Neural cell (in vitro differentiated cells): ENCODE data around the gene ALOX12B. TPM values are rescaled to one million over a fixed set of nuclear protein-coding genes. Genes with fewer than 3 reads are reported as not detected.

Experiments
- H2AFZ ChIP-seq: fragments of 200-600, 300-800 bp; sonication (generic), shearing (Covaris generic); 2 replicates; pipeline ENCODE4 v1.6.0; 2014; ENCODE audit warnings: low read depth, mild to moderate bottlenecking, antibody characterized with exemption, low read length, moderate library complexity
- H3F3A ChIP-seq: fragments of 200-600 bp; shearing (Covaris generic); 2 replicates; pipeline ENCODE4 v1.6.1; 2016; ENCODE audit warnings: mild to moderate bottlenecking, moderate library complexity, mixed read lengths, antibody characterized with exemption, low read length; ENCODE audit not compliant: insufficient read depth, poor library complexity, severe bottlenecking
- H3K27ac ChIP-seq: fragments of 200-600, 300-800 bp; sonication (generic), shearing (Covaris generic); 2 replicates; pipeline ENCODE4 v1.5.1; 2014; ENCODE audit warnings: mild to moderate bottlenecking, low read length, moderate library complexity
- H3K27me3 ChIP-seq: fragments of 300-800, 200-600 bp; sonication (generic), shearing (Covaris generic); 2 replicates; pipeline ENCODE4 v1.6.0; 2014; ENCODE audit warnings: mild to moderate bottlenecking, low read depth, low read length, moderate library complexity; ENCODE audit not compliant: insufficient read depth
- H3K36me3 ChIP-seq: fragments of 300-800, 200-600 bp; sonication (generic), shearing (Covaris generic); 2 replicates; pipeline ENCODE4 v1.5.1; 2014; ENCODE audit warnings: mild to moderate bottlenecking, antibody characterized with exemption, low read length, moderate library complexity; ENCODE audit not compliant: insufficient read depth
- H3K4me2 ChIP-seq: fragments of 300-800, 200-600 bp; sonication (generic), shearing (Covaris generic); 2 replicates; pipeline ENCODE4 v1.6.0; 2014; ENCODE audit warnings: mild to moderate bottlenecking, low read length
- H3K4me3 ChIP-seq: fragments of 300-800, 200-600 bp; sonication (generic), shearing (Covaris generic); 2 replicates; pipeline ENCODE4 v1.5.1; 2014; ENCODE audit warnings: mild to moderate bottlenecking, low read length, moderate library complexity
- H3K79me2 ChIP-seq: fragments of 200-600 bp; shearing (Covaris generic); replicated peaks from 2 replicates; pipeline ENCODE4 v1.6.0; 2014; ENCODE audit warnings: mild to moderate bottlenecking, low read length, moderate library complexity; ENCODE audit not compliant: insufficient read depth
- H3K9ac ChIP-seq: fragments of 300-800, 200-600 bp; sonication (generic), shearing (Covaris generic); 2 replicates; pipeline ENCODE4 v1.6.1; 2016; ENCODE audit warnings: mild to moderate bottlenecking, low read length, mixed read lengths
- H3K9me2 ChIP-seq: fragments of 200-600 bp; shearing (Covaris generic); 2 replicates; pipeline ENCODE4 v1.6.1; 2016; ENCODE audit warnings: mild to moderate bottlenecking, low read length, mixed read lengths; ENCODE audit not compliant: insufficient read depth
- H3K9me3 ChIP-seq: fragments of 200-600, 300-800 bp; sonication (generic), shearing (Covaris generic); 2 replicates; pipeline ENCODE4 v1.6.1; 2016; ENCODE audit warnings: mild to moderate bottlenecking, mixed run types, low read length, moderate library complexity, mixed read lengths
- H4K20me1 ChIP-seq: fragments of 200-600 bp; shearing (Covaris generic); 2 replicates; pipeline ENCODE4 v1.6.1; 2016; ENCODE audit warnings: mild to moderate bottlenecking, mixed run types; ENCODE audit not compliant: insufficient read depth
- EP300 ChIP-seq: fragments of 450-650 bp; conservative IDR thresholded peaks from 2 replicates; pipeline ENCODE4 v1.6.1; 2014; ENCODE audit warnings: antibody characterized with exemption, mild to moderate bottlenecking, moderate library complexity; ENCODE audit not compliant: poor library complexity, severe bottlenecking
- EZH2 ChIP-seq: fragments of 200-600, 300-800 bp; shearing (Covaris generic), sonication (generic); IDR thresholded peaks from 2 replicates; pipeline ENCODE4 v1.6.1; 2014; ENCODE audit warnings: antibody characterized with exemption, low read length, borderline replicate concordance, mild to moderate bottlenecking; ENCODE audit not compliant: insufficient read depth, poor library complexity, severe bottlenecking
- MXI1 ChIP-seq: fragments of 450-650 bp; conservative IDR thresholded peaks from 2 replicates; pipeline ENCODE4 v1.6.1; 2014; ENCODE audit warnings: antibody characterized with exemption, mild to moderate bottlenecking; ENCODE audit not compliant: poor library complexity, severe bottlenecking
- POLR2AphosphoS5 ChIP-seq: IDR thresholded peaks from 2 replicates; pipeline ENCODE4 v1.6.1; 2012
- RAD21 ChIP-seq: fragments of 450-650 bp; conservative IDR thresholded peaks from 2 replicates; pipeline ENCODE4 v1.6.1; 2014; ENCODE audit warnings: antibody characterized with exemption, mild to moderate bottlenecking, moderate library complexity
- SMC3 ChIP-seq: fragments of 450-650 bp; conservative IDR thresholded peaks from 2 replicates; pipeline ENCODE4 v1.6.1; 2014; ENCODE audit warnings: antibody characterized with exemption, mild to moderate bottlenecking, moderate library complexity; ENCODE audit not compliant: poor library complexity
- TAF1 ChIP-seq: IDR thresholded peaks from 2 replicates; pipeline ENCODE4 v1.6.1; 2012; ENCODE audit warnings: low read depth
- polyA plus RNA-seq: library from polyadenylated mRNA; depleted of rRNA; stranded (reverse); fragments of >200 nt; gene quantifications from 2 replicates; pipeline ENCODE4 v1.2.3, GENCODE V29; 2014
- TF ChIP-seq, protein P1 (sequence below): IDR thresholded peaks from 2 replicates; pipeline ENCODE4 v1.6.1; 2012; ENCODE audit warnings: borderline replicate concordance
- TF ChIP-seq, protein P2 (sequence below): fragments of 450-650 bp; IDR thresholded peaks from 2 replicates; pipeline ENCODE4 v1.5.1; 2014; ENCODE audit warnings: antibody characterized with exemption, mild to moderate bottlenecking, moderate library complexity; ENCODE audit not compliant: poor library complexity, severe bottlenecking

The ALOX12B gene
- polyA plus RNA-seq, 1 donor from 2014 or later = 0.31 TPM

DNA sequence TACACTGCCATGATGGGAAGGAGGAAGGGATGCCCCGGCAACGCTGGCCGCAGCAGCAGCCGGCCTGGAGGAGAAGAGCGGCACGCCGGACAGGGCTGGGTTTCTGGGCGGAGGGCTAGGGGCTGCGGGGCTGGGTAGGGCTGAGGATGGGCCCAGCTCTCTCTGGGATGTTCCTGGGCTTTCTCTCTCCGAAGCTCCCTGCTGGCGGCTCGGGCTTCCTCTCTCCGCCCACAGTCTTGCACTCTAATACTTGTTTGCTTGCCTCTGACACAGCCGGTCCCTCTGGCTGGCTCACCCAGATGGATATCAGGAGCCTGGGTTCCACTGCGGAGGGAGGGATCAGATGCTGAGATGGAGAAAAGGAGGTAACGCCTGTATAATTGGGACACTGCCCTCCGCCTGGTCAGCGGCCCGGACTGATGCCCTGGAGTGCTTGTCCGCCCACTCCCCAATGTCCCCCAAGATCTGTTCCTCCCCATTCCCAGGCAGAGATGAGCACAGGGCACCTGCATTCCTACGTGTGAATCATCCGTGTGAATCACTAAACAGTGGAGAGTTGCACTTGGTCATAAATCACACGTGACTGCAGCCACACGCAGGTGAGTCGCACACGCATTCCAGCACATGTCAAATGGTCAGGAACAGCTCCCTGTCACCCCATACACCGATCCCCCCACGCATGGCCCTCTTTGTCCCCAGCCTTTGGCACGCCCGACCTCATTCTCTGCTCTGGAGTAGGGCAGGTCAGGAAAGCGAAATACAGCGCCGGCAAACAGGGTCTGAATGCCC lies 30.7 kb upstream of the ALOX12B start, which contains the start of gene ALOXE3:
ALOXE3 (minus strand) TSS at position 535 of the 789 bp plus-strand sequence; CDS start at position 11, 524 bp downstream.
- peak within 1 kb of the TSS; percentile 79 for H3K27ac ChIP-seq
- no peaks in the 10 kb centered on the region for H3K9me2 ChIP-seq
- peaks cover 58% of the 10 kb centered on the region for H3K27me3 ChIP-seq
- peak within 1 kb of the TSS; percentile 80 for H3K9ac ChIP-seq
- H3K4me2 ChIP-seq = peak within 1 kb of the TSS; percentile 91
- peaks cover 12% of the 10 kb centered on the region for H3F3A ChIP-seq
- TF ChIP-seq, protein P1, sequence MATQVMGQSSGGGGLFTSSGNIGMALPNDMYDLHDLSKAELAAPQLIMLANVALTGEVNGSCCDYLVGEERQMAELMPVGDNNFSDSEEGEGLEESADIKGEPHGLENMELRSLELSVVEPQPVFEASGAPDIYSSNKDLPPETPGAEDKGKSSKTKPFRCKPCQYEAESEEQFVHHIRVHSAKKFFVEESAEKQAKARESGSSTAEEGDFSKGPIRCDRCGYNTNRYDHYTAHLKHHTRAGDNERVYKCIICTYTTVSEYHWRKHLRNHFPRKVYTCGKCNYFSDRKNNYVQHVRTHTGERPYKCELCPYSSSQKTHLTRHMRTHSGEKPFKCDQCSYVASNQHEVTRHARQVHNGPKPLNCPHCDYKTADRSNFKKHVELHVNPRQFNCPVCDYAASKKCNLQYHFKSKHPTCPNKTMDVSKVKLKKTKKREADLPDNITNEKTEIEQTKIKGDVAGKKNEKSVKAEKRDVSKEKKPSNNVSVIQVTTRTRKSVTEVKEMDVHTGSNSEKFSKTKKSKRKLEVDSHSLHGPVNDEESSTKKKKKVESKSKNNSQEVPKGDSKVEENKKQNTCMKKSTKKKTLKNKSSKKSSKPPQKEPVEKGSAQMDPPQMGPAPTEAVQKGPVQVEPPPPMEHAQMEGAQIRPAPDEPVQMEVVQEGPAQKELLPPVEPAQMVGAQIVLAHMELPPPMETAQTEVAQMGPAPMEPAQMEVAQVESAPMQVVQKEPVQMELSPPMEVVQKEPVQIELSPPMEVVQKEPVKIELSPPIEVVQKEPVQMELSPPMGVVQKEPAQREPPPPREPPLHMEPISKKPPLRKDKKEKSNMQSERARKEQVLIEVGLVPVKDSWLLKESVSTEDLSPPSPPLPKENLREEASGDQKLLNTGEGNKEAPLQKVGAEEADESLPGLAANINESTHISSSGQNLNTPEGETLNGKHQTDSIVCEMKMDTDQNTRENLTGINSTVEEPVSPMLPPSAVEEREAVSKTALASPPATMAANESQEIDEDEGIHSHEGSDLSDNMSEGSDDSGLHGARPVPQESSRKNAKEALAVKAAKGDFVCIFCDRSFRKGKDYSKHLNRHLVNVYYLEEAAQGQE = no peak
- TF ChIP-seq RAD21 = no peak
- TF ChIP-seq EP300 = no peak
- TF ChIP-seq MXI1 = peak; percentile 75
- H3K36me3 ChIP-seq = no peaks in the 10 kb centered on the region
- H3K4me3 ChIP-seq = peak within 1 kb of the TSS; percentile 88
- H3K9me3 ChIP-seq = no peaks in the 10 kb centered on the region
- peak within 1 kb of the TSS; percentile 90 for H2AFZ ChIP-seq
- H4K20me1 ChIP-seq = peaks cover 6% of the 10 kb centered on the region
- H3K79me2 ChIP-seq = no peaks in the 10 kb centered on the region

DNA sequence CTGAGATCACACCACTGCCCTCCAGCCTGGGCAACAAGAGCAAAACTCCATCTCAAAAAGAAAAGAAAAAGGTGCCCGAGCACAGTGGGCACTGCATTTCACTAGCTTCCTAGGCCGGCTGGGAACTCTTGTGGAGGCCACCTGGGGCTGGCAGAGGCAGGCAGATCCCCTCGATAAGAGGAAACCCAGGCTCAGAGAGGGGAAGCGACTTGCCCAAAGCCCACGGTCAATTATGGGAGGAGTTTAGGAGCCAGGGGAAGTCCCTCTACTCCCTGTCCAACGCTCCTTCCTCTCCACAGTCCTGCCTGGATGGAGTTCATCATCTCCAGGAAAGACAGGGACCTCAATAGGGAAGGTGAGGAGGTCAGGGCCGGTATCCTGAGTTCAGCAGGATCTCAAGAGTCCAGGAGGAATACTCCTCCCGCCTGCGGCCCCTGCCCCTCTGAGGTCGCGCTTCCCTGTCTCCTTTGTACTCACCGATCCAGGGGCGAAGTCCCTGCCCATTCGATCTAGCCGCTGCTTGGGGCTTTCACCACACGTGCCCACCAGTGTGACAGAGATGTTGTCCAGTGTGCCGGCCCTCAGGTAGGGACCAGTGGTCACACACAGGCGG lies 30.0 kb upstream of the ALOX12B start:
- Histone ChIP-seq H3F3A (peaks cover 12% of the 10 kb centered on the region), H3K9me2 (no peaks in the 10 kb centered on the region), H3K36me3 (no peaks in the 10 kb centered on the region), H3K9ac (peak overlapping the region; percentile 80), H4K20me1 (peaks cover 6% of the 10 kb centered on the region), H3K4me2 (peak overlapping the region; percentile 91), H3K79me2 (no peaks in the 10 kb centered on the region), H3K27me3 (peaks cover 58% of the 10 kb centered on the region), H3K4me3 (peak overlapping the region; percentile 88), H3K27ac (peak overlapping the region; percentile 79), H3K9me3 (no peaks in the 10 kb centered on the region), H2AFZ (peak overlapping the region; percentile 45)
- TF ChIP-seq RAD21 = no peak
- TF ChIP-seq MXI1 = no peak
- no peak for TF ChIP-seq TAF1

DNA sequence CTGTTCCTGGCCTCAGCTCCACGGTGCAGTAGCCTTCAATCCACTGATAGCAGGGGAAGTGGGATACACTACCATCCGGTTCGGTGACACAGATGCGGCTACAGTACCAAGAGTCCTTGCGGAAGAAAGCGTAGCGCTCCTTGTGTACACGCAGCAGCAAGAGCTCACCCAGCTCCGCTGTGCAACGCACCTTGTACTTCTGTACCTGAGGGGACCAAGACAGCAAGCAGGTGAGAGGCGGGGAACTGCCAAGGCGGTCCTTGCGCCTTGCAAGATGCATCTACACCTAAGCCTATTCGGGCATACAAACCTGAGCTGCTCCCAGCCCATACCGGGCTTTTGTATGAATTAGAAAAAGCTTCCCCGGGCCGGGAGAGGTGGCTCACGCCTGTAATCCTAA lies 29.3 kb upstream of the ALOX12B start:
- Histone ChIP-seq H3K27me3 (peaks cover 57% of the 10 kb centered on the region), H3K9ac (no peak overlapping the region), H3K9me2 (no peaks in the 10 kb centered on the region), H3K9me3 (no peaks in the 10 kb centered on the region), H3K27ac (no peak overlapping the region), H3K79me2 (no peaks in the 10 kb centered on the region), H3K36me3 (no peaks in the 10 kb centered on the region), H2AFZ (no peak overlapping the region), H3F3A (peaks cover 12% of the 10 kb centered on the region), H3K4me3 (no peak overlapping the region), H4K20me1 (peaks cover 6% of the 10 kb centered on the region), H3K4me2 (no peak overlapping the region)
- TF ChIP-seq TAF1 (no peak), RAD21 (no peak), EZH2 (no peak), POLR2AphosphoS5 (no peak), SMC3 (no peak), EP300 (no peak), MXI1 (no peak)
- TF ChIP-seq, protein P1 = no peak
- TF ChIP-seq, protein P2, sequence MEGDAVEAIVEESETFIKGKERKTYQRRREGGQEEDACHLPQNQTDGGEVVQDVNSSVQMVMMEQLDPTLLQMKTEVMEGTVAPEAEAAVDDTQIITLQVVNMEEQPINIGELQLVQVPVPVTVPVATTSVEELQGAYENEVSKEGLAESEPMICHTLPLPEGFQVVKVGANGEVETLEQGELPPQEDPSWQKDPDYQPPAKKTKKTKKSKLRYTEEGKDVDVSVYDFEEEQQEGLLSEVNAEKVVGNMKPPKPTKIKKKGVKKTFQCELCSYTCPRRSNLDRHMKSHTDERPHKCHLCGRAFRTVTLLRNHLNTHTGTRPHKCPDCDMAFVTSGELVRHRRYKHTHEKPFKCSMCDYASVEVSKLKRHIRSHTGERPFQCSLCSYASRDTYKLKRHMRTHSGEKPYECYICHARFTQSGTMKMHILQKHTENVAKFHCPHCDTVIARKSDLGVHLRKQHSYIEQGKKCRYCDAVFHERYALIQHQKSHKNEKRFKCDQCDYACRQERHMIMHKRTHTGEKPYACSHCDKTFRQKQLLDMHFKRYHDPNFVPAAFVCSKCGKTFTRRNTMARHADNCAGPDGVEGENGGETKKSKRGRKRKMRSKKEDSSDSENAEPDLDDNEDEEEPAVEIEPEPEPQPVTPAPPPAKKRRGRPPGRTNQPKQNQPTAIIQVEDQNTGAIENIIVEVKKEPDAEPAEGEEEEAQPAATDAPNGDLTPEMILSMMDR = no peak
